Epithelial cell of proximal tubule (primary cell): ENCODE data around the gene SNRPA. TPM values are rescaled to one million over a fixed set of nuclear protein-coding genes. Genes with fewer than 3 reads are reported as not detected.

Experiments used
- DNase-seq: peaks from one replicate; pipeline ENCODE4 v3.0.0-alpha.2; 2011; ENCODE audit warnings: low read depth
- H3K4me3 ChIP-seq: 2 replicates; pipeline ENCODE4 v1.5.1; 2011; ENCODE audit warnings: low read depth, mild to moderate bottlenecking, low read length
- total RNA-seq: library from RNA; depleted of rRNA; stranded (reverse); fragments of >200 nt; gene quantifications from 2 replicates; pipeline ENCODE4 v1.2.3, GENCODE V29; 2015
- TF ChIP-seq, protein P1 (sequence below): conservative IDR thresholded peaks from 2 replicates; pipeline ENCODE4 v1.5.1; 2012; ENCODE audit warnings: low read depth, mild to moderate bottlenecking, low read length

The SNRPA gene
- total RNA-seq, 1 donor from 2014 or later: 169 TPM

- TF ChIP-seq, protein P1, sequence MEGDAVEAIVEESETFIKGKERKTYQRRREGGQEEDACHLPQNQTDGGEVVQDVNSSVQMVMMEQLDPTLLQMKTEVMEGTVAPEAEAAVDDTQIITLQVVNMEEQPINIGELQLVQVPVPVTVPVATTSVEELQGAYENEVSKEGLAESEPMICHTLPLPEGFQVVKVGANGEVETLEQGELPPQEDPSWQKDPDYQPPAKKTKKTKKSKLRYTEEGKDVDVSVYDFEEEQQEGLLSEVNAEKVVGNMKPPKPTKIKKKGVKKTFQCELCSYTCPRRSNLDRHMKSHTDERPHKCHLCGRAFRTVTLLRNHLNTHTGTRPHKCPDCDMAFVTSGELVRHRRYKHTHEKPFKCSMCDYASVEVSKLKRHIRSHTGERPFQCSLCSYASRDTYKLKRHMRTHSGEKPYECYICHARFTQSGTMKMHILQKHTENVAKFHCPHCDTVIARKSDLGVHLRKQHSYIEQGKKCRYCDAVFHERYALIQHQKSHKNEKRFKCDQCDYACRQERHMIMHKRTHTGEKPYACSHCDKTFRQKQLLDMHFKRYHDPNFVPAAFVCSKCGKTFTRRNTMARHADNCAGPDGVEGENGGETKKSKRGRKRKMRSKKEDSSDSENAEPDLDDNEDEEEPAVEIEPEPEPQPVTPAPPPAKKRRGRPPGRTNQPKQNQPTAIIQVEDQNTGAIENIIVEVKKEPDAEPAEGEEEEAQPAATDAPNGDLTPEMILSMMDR: no peak
- H3K4me3 ChIP-seq: no peak within 1 kb of the TSS
- no peak for DNase-seq
These were observed 24.1 kb downstream of the SNRPA start, which contains the start of gene MIA for GRCh38 chr19:40774916-40775631. Gene MIA, plus strand, starts transcription at chr19:40775521. Its CDS starts 22 bp downstream, at chr19:40775543.

DNA sequence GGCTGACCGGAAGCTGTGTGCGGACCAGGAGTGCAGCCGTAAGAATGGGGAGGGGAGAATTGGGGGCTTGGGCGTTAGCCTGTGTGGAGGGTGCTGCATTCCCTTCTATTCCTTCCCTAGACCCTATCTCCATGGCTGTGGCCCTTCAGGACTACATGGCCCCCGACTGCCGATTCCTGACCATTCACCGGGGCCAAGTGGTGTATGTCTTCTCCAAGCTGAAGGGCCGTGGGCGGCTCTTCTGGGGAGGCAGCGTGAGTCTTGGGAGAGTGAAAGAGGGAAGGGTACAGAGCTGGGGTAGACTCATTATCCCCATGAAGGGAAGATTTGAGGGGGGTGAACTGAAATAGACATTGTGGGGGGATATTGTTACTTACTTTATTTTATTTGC, 24.6 kb downstream of the SNRPA start:
- no peak for DNase-seq
- TF ChIP-seq, protein P1: no peak

GRCh38 chr19:40776364-40776763, 25.4 kb downstream of the SNRPA start:
- DNase-seq: no peak
- TF ChIP-seq, protein P1: no peak
- no peak overlapping the region for H3K4me3 ChIP-seq

More for the DNA sequence above, 24.6 kb downstream of the SNRPA start:
- H3K4me3 ChIP-seq: no peak overlapping the region

DNA sequence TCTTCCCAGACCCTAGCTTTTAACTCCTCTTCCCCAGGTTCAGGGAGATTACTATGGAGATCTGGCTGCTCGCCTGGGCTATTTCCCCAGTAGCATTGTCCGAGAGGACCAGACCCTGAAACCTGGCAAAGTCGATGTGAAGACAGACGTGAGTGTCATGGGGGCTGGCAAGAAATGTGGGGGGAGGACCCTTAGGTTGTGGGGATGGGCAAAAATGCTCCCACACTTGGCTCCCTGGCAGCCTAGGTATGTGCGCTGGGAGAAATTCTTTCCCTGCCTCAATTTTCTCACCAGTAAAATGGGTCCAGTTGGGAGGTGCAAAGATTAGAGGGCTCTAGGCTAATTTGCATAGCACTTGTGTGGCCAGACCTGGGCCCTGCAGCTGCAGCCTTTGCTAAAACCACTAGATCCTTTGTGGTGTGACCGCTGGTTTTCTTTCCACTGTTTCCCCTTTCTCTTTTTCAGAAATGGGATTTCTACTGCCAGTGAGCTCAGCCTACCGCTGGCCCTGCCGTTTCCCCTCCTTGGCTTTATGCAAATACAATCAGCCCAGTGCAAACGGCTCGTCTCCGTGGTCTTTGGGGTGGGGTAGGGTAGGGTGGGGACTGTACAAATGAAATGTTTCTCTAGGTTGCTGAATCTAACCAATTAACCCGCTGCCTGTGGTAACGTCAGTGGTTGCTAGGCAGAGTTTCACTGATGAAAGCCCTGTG, 26.1 kb downstream of the SNRPA start:
- H3K4me3 ChIP-seq: peak overlapping the region; percentile 76
- DNase-seq: peak; percentile 74
- TF ChIP-seq, protein P1: no peak

DNA sequence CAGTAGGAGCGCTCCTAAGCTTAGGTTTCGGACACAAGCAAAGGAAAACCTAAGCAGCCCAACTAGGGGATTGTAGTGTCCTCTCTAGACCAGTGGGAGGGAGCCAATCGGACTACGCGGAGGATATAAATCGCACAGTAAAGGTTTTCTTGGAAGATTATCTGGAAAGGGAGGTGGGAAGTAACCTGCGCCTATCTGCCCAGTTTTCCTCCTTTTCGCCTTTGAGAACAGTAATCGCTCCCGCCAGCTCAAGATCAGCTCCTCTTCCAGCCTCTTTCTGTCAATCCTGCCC, 26.6 kb downstream of the SNRPA start:
- peak overlapping the region; percentile 76 for H3K4me3 ChIP-seq
- DNase-seq: no peak
- TF ChIP-seq, protein P1: no peak

DNA sequence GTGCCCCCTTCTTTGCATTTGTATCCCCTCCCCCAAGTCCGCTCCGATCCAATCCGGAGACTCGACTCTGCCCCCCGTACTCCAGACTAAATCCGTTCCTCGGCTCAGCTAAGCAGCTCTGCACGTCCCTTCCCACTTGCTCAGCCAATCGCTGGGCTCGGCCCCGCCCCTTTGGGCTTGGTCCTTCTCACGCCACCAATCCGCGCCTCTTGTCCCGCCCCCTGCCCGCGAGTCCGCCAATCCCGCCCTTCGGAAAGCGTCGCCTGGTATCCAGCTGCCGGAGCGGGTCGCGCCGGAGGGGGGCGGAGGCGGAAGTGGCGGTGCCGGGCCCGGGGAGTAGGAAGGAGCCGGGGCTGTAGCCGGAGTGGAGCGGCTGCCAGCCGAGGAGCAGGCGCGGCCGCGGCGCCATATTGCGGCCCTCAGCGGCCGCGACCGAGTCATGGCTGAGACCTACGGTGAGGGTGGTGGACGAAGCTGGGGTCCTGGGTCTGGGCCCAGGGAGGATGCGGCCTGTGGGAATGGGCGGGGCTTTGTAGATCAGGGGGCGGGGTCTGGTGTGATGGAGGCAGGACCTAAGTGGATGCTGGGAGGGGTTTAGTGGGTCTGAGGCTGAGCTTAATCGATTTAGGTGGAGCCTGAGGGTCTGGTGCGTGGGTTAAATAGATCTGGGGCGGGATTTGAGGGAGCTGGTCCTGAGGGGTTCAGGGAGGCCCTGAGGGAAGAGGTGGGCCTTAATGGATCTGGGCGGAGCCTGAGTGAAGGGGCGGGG, 27.1 kb downstream of the SNRPA start, which contains the start of gene RAB4B:
Gene RAB4B, plus strand, starts transcription at position 311 of the 769 bp plus-strand sequence. Its CDS starts 129 bp downstream, at position 440.
- TF ChIP-seq, protein P1: no peak
- H3K4me3 ChIP-seq: peak within 1 kb of the TSS; percentile 76
- peak; percentile 89 for DNase-seq
